GM18502 (cell line): Measurements from ENCODE around the gene GNB1.

Experiments
- ATAC-seq: cut with Tn5 transposase; IDR thresholded peaks from one replicate; pipeline ENCODE4 v1.9.1; 2021; ENCODE audit warnings: mild to moderate bottlenecking; ENCODE audit not compliant: unreplicated experiment, poor library complexity

GNB1 gene

GRCh38 chr1:1832820-1833219, 58.1 kb downstream of the GNB1 start:
- ATAC-seq: no peak

- no peak for ATAC-seq
Measured at GRCh38 chr1:1832166-1832565, 58.7 kb downstream of the GNB1 start.

- ATAC-seq: no peak
Measured at GRCh38 chr1:1827089-1827848, 63.6 kb downstream of the GNB1 start.

- ATAC-seq: no peak
Measured at GRCh38 chr1:1826356-1827088, 64.4 kb downstream of the GNB1 start.

GRCh38 chr1:1825217-1825616, 65.7 kb downstream of the GNB1 start:
- ATAC-seq: no peak

- no peak for ATAC-seq
Measured at GRCh38 chr1:1819762-1820161, 71.1 kb downstream of the GNB1 start.

GRCh38 chr1:1817221-1817620, 73.7 kb downstream of the GNB1 start:
- no peak for ATAC-seq

- ATAC-seq: no peak
Measured at GRCh38 chr1:1815606-1816281, 75.1 kb downstream of the GNB1 start.

GRCh38 chr1:1809489-1809888, 81.4 kb downstream of the GNB1 start:
- no peak for ATAC-seq

- ATAC-seq: no peak
Measured at GRCh38 chr1:1808206-1808605, 82.7 kb downstream of the GNB1 start.

GRCh38 chr1:1806890-1807289, 84.0 kb downstream of the GNB1 start:
- no peak for ATAC-seq

- ATAC-seq: no peak
Measured at GRCh38 chr1:1804301-1804700, 86.6 kb downstream of the GNB1 start.

- no peak for ATAC-seq
Measured at GRCh38 chr1:1802871-1803270, 88.0 kb downstream of the GNB1 start.

GRCh38 chr1:1799716-1800115, 91.2 kb downstream of the GNB1 start:
- ATAC-seq: no peak

GRCh38 chr1:1797731-1798341, 93.1 kb downstream of the GNB1 start:
- ATAC-seq: no peak

GRCh38 chr1:1796466-1796865, 94.4 kb downstream of the GNB1 start:
- ATAC-seq: no peak

- no peak for ATAC-seq
Measured at GRCh38 chr1:1794999-1795398, 95.9 kb downstream of the GNB1 start.

- ATAC-seq: no peak
Measured at GRCh38 chr1:1793481-1794244, 97.2 kb downstream of the GNB1 start.

GRCh38 chr1:1788646-1789431, 102.0 kb downstream of the GNB1 start:
- no peak for ATAC-seq
